A549 (cell line): ENCODE results near the gene MPRIP. TPM values are rescaled to one million over a fixed set of nuclear protein-coding genes. Genes with fewer than 3 reads are reported as not detected.

Experiments used
- ATAC-seq, 2 experiments: fragments of 200-7000 bp in 1 of 2; fragments of >200 bp in 1 of 2; cut with Nextera tagmentation in 1 of 2; cut with Tn5 transposase in 1 of 2; 3 replicates each; pipeline versions ENCODE4 v1.8.0 to v1.9.1; 2018 to 2020; ENCODE audit warnings: mild to moderate bottlenecking in 1 of 2, moderate library complexity in 1 of 2
- CTCF ChIA-PET: fragments of 300-600 bp; sonication (Branson Sonifier 250); formaldehyde crosslinking; extraction: SDS; loops from one replicate; lab custom pipeline; 2021; ENCODE audit warnings: antibody characterized with exemption, inconsistent platforms; lab: Yijun Ruan, JAX
- POLR2A ChIA-PET: fragments of 350-600 bp; formaldehyde crosslinking; extraction: SDS; loops from one replicate; lab custom pipeline; 2021; ENCODE audit warnings: antibody characterized with exemption, inconsistent platforms; lab: Yijun Ruan, JAX
- DNase-seq, 2 experiments: peaks; one replicate each; pipeline versions ENCODE4 v3.0.0 to v3.0.0-alpha.2; 2011 to 2016; ENCODE audit warnings: low read depth in 1 of 2, low spot score in 1 of 2
- FAIRE-seq: peaks from 2 replicates; lab custom pipeline; 2011; peaks lifted over from hg19 to GRCh38; lab: Jason Lieb, UNC
- H3K27ac ChIP-seq, 2 experiments: fragments of >200 bp; sonication (Bioruptor Twin); formaldehyde crosslinking; 3 replicates each; pipeline ENCODE4 v1.5.1; 2016 to 2017
- H3K4me1 ChIP-seq: fragments of >200 bp; sonication (Bioruptor Twin); formaldehyde crosslinking; 3 replicates; pipeline ENCODE4 v1.6.1; 2016
- H3K4me2 ChIP-seq: fragments of >200 bp; sonication (Bioruptor Twin); formaldehyde crosslinking; 3 replicates; pipeline ENCODE4 v1.6.1; 2016
- H3K4me3 ChIP-seq: fragments of >200 bp; sonication (Bioruptor Twin); formaldehyde crosslinking; 3 replicates; pipeline ENCODE4 v1.5.1; 2016
- H3K9me3 ChIP-seq: fragments of >200 bp; sonication (Bioruptor Twin); formaldehyde crosslinking; 3 replicates; pipeline ENCODE4 v1.6.1; 2016
- CBX2 ChIP-seq: fragments of 200-600 bp; sonication (generic); IDR thresholded peaks from 2 replicates; pipeline ENCODE4 v1.6.1; 2016; ENCODE audit warnings: low read depth, mild to moderate bottlenecking, borderline replicate concordance
- CBX8 ChIP-seq: fragments of 200-600 bp; sonication (generic); IDR thresholded peaks from 2 replicates; pipeline ENCODE4 v1.6.1; 2016
- EHMT2 ChIP-seq: fragments of 200-600 bp; sonication (generic); IDR thresholded peaks from 2 replicates; pipeline ENCODE4 v1.6.1; 2016; ENCODE audit warnings: antibody characterized with exemption, low read depth, mild to moderate bottlenecking, moderate library complexity
- ESRRA ChIP-seq: fragments of 150-350 bp; IDR thresholded peaks from 2 replicates; pipeline ENCODE4 v1.6.1; 2014; ENCODE audit warnings: mild to moderate bottlenecking, low read length, borderline replicate concordance
- HOXA7 ChIP-seq: fragments of 250-450 bp; sonication (Bioruptor Pico); IDR thresholded peaks from 2 replicates; pipeline ENCODE4 v1.5.0; 2020; ENCODE audit warnings: mild to moderate bottlenecking, moderate library complexity
- HOXB13 ChIP-seq: fragments of 250-450 bp; sonication (Bioruptor Pico); IDR thresholded peaks from 2 replicates; pipeline ENCODE4 v1.5.0; 2020; ENCODE audit warnings: low read depth, mild to moderate bottlenecking, moderate library complexity
- JUN ChIP-seq, 2 experiments: fragments of >200 bp; sonication (Bioruptor Twin); formaldehyde crosslinking; IDR thresholded peaks; 2 replicates in 1 of 2; 3 replicates in 1 of 2; pipeline ENCODE4 v1.6.1; 2016 to 2017
- MAZ ChIP-seq: fragments of 150-350 bp; IDR thresholded peaks from 2 replicates; pipeline ENCODE4 v1.6.1; 2014; ENCODE audit warnings: antibody characterized with exemption, low read depth, low read length, borderline replicate concordance
- NPAS2 ChIP-seq: fragments of 250-450 bp; sonication (Bioruptor Pico); IDR thresholded peaks from 2 replicates; pipeline ENCODE4 v1.8.0; 2022; ENCODE audit warnings: mild to moderate bottlenecking, moderate library complexity, borderline replicate concordance
- NR3C1 ChIP-seq: fragments of >200 bp; sonication (Bioruptor Twin); formaldehyde crosslinking; IDR thresholded peaks from 3 replicates; pipeline ENCODE4 v1.6.1; 2017
- POLR2A ChIP-seq: IDR thresholded peaks from 2 replicates; pipeline ENCODE4 v1.6.1; 2012; ENCODE audit warnings: mild to moderate bottlenecking, low read length
- POLR2AphosphoS2 ChIP-seq: conservative IDR thresholded peaks from 2 replicates; pipeline ENCODE4 v1.6.1; 2012; ENCODE audit warnings: low read length, improper control_type of control experiment, inconsistent platforms
- RARB ChIP-seq: fragments of 250-450 bp; sonication (Bioruptor Pico); IDR thresholded peaks from 2 replicates; pipeline ENCODE4 v1.8.0; 2021; ENCODE audit warnings: mild to moderate bottlenecking, moderate library complexity
- SREBF2 ChIP-seq: fragments of 450-650 bp; IDR thresholded peaks from 2 replicates; pipeline ENCODE4 v1.6.1; 2014; ENCODE audit warnings: mild to moderate bottlenecking, moderate library complexity
- TP53 ChIP-seq: fragments of 250-450 bp; sonication (Bioruptor Pico); IDR thresholded peaks from 2 replicates; pipeline ENCODE4 v1.5.0; 2021; ENCODE audit warnings: mild to moderate bottlenecking, moderate library complexity
- ZC3H11A ChIP-seq: fragments of 450-650 bp; IDR thresholded peaks from 2 replicates; pipeline ENCODE4 v1.6.1; 2014; ENCODE audit warnings: antibody characterized with exemption, mild to moderate bottlenecking
- ZFP36 ChIP-seq: fragments of 450-650 bp; IDR thresholded peaks from 2 replicates; pipeline ENCODE4 v1.6.1; 2014; ENCODE audit warnings: borderline replicate concordance; ENCODE audit not compliant: partially characterized antibody
- WGBS: methylation state at CpG from one replicate; pipeline ENCODE4 v1.1.6; 2017; ENCODE audit errors: missing lambda C conversion rate; 5-methylcytosine and 5-hydroxymethylcytosine counted together
- polyA plus RNA-seq, 4 experiments: library from polyadenylated mRNA; depleted of rRNA in 3 of 4; stranded (reverse); fragments of >200 nt; fragmentation: RNase III in 1 of 4; extraction: RNeasy Plus Mini Kit Qiagen cat#74134 plus additional on column Dnase treatment in 1 of 4; gene quantifications; 2 replicates in 3 of 4; 3 replicates in 1 of 4; pipeline ENCODE4 v1.2.3, GENCODE V29; 2011 to 2017
- small RNA-seq, 6 experiments: library from RNA; depleted of rRNA; stranded (forward); fragments of <200 nt; gene quantifications; one replicate each; pipeline ENCODE3, GENCODE V24; 2012
- TF ChIP-seq, protein P1 (sequence below): IDR thresholded peaks from 2 replicates; pipeline ENCODE4 v1.6.1; 2012
- TF ChIP-seq, protein P2 (sequence below): fragments of 250-450 bp; sonication (Bioruptor Pico); IDR thresholded peaks from 2 replicates; pipeline ENCODE4 v1.5.0; 2021; ENCODE audit warnings: mild to moderate bottlenecking, moderate library complexity, borderline replicate concordance
- TF ChIP-seq, protein P3 (sequence below): fragments of 200-600 bp; sonication (generic); IDR thresholded peaks from 2 replicates; pipeline ENCODE4 v1.6.1; 2016; ENCODE audit warnings: antibody characterized with exemption, mild to moderate bottlenecking, moderate library complexity

The MPRIP gene
- polyA plus RNA-seq, 2 of the 4 experiments (the other 2 are of a cell fraction), result 147 to 228 TPM

DNA sequence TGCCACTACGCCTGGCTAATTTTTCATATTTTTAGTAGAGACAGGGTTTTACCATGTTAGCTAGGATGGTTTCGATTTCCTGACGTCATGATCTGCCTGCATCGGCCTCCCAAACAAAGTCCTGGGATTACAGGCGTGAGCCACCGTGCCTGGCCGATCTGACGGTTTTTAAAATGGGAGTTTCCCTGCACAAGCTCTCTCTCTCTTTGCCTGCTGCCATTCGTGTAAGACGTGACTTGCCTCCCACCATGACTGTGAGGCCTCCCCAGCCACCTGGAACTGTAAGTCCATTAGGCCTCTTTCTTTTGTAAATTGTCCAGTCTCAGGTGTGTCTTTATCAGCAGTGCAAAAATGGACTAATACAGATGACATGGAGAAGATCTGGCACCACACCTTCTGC is 199.4 kb downstream of the MPRIP start:
- ChIA-PET CTCF (interaction anchor here (1.4 kb wide), 1 partner anchor 28 kb away, joined by 3 read pairs; no protein-coding TSS in a partner anchor), POLR2A (no interaction called here)
- Histone ChIP-seq H3K4me1 (peaks cover 6% of the 10 kb centered on the region; the same call in 1 of the 3 replicates), H3K4me3 (no peak overlapping the region), H3K27ac (no peak overlapping the region), H3K9me3 (no peaks in the 10 kb centered on the region), H3K4me2 (no peak overlapping the region)
- 87% methylated on average over 10 of the region's 10 CpGs for WGBS
- FAIRE-seq, result no peak
- TF ChIP-seq HOXA7 (no peak), NR3C1 (no peak), RARB (no peak), CBX2 (no peak), POLR2A (no peak), ZFP36 (no peak), POLR2AphosphoS2 (no peak), HOXB13 (no peak), SREBF2 (no peak), JUN (IDR thresholded peaks at IDR 0.05) (no peak), MAZ (no peak), CBX8 (no peak), ESRRA (no peak), ZC3H11A (no peak), EHMT2 (no peak), NPAS2 (CRISPR knock-in tag) (no peak)
- TF ChIP-seq, protein P1, sequence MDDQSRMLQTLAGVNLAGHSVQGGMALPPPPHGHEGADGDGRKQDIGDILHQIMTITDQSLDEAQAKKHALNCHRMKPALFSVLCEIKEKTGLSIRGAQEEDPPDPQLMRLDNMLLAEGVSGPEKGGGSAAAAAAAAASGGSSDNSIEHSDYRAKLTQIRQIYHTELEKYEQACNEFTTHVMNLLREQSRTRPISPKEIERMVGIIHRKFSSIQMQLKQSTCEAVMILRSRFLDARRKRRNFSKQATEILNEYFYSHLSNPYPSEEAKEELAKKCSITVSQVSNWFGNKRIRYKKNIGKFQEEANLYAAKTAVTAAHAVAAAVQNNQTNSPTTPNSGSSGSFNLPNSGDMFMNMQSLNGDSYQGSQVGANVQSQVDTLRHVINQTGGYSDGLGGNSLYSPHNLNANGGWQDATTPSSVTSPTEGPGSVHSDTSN, result no peak
- TF ChIP-seq, protein P2, sequence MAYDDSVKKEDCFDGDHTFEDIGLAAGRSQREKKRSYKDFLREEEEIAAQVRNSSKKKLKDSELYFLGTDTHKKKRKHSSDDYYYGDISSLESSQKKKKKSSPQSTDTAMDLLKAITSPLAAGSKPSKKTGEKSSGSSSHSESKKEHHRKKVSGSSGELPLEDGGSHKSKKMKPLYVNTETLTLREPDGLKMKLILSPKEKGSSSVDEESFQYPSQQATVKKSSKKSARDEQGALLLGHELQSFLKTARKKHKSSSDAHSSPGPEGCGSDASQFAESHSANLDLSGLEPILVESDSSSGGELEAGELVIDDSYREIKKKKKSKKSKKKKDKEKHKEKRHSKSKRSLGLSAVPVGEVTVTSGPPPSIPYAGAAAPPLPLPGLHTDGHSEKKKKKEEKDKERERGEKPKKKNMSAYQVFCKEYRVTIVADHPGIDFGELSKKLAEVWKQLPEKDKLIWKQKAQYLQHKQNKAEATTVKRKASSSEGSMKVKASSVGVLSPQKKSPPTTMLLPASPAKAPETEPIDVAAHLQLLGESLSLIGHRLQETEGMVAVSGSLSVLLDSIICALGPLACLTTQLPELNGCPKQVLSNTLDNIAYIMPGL (CRISPR knock-in tag), result no peak
- TF ChIP-seq, protein P3, sequence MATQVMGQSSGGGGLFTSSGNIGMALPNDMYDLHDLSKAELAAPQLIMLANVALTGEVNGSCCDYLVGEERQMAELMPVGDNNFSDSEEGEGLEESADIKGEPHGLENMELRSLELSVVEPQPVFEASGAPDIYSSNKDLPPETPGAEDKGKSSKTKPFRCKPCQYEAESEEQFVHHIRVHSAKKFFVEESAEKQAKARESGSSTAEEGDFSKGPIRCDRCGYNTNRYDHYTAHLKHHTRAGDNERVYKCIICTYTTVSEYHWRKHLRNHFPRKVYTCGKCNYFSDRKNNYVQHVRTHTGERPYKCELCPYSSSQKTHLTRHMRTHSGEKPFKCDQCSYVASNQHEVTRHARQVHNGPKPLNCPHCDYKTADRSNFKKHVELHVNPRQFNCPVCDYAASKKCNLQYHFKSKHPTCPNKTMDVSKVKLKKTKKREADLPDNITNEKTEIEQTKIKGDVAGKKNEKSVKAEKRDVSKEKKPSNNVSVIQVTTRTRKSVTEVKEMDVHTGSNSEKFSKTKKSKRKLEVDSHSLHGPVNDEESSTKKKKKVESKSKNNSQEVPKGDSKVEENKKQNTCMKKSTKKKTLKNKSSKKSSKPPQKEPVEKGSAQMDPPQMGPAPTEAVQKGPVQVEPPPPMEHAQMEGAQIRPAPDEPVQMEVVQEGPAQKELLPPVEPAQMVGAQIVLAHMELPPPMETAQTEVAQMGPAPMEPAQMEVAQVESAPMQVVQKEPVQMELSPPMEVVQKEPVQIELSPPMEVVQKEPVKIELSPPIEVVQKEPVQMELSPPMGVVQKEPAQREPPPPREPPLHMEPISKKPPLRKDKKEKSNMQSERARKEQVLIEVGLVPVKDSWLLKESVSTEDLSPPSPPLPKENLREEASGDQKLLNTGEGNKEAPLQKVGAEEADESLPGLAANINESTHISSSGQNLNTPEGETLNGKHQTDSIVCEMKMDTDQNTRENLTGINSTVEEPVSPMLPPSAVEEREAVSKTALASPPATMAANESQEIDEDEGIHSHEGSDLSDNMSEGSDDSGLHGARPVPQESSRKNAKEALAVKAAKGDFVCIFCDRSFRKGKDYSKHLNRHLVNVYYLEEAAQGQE, result no peak
- no peak for ATAC-seq
- DNase-seq, result no peak

DNA sequence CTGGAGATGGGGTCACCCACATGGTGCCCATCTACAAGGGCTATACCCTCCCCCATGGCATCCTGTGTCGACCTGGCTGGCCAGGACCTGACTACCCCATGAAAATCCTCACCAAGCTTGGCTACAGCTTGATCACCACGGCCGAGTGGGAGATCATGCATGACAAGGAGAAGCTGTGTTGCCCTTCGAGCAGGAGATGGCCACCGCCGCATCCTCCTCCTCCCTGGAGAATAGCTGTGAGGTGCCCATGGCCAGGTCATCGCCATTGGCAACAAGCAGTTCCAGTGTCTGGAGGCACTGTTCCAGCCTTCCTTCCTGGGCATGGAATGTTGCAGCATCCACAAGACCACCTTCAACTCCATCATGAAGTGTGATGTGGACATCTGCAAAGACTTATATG is 200.0 kb downstream of the MPRIP start:
- H3K9me3 ChIP-seq, result no peaks in the 10 kb centered on the region
- 86% methylated on average over 7 of the region's 7 CpGs for WGBS
- FAIRE-seq (no peak), ATAC-seq (no peak)
- no peak overlapping the region for H3K27ac ChIP-seq
- CTCF ChIA-PET, result interaction anchor here (1.4 kb wide), 1 partner anchor 28 kb away, joined by 3 read pairs; no protein-coding TSS in a partner anchor
- TF ChIP-seq JUN (IDR thresholded peaks at IDR 0.05) (no peak), NR3C1 (no peak), TP53 (no peak), RARB (no peak)
- TF ChIP-seq, all 56 proteins: peak for 0
- DNase-seq, result no peak
- Histone ChIP-seq H3K4me2 (no peak overlapping the region), H3K4me3 (no peak overlapping the region), H3K4me1 (peaks cover 6% of the 10 kb centered on the region; the same call in 1 of the 3 replicates)
- POLR2A ChIA-PET, result no interaction called here

Small RNAs within 50 kb of the gene (small RNA-seq; reads per million reads assigned to genes)
- 0 reads per million in 6 experiments for gene RNU6-767P

Other genes with a start within 250 kb of the MPRIP start
- not detected in 2 replicates for gene TNFRSF13B, start 70.3 kb upstream of the MPRIP start, polyA plus RNA-seq (2011; rRNA removed)
- gene TNFRSF13B, start 70.3 kb upstream of the MPRIP start, polyA plus RNA-seq (2017; fragmentation: RNase III; extraction: RNeasy Plus Mini Kit Qiagen cat#74134 plus additional on column Dnase treatment), result not detected in 3 replicates
- gene PLD6, start 163.9 kb downstream of the MPRIP start, polyA plus RNA-seq (2011; rRNA removed), result 5.4 and 5.7 TPM in 2 replicates
- 5.6 to 6.6 TPM (median 5.6 TPM) in 3 replicates for gene PLD6, start 163.9 kb downstream of the MPRIP start, polyA plus RNA-seq (2017; fragmentation: RNase III; extraction: RNeasy Plus Mini Kit Qiagen cat#74134 plus additional on column Dnase treatment)
- 14.2 and 16.1 TPM in 2 replicates for gene FLCN, start 194.7 kb downstream of the MPRIP start, polyA plus RNA-seq (2011; rRNA removed)
- gene FLCN, start 194.7 kb downstream of the MPRIP start, polyA plus RNA-seq (2017; fragmentation: RNase III; extraction: RNeasy Plus Mini Kit Qiagen cat#74134 plus additional on column Dnase treatment), result 17.3 to 25.1 TPM (median 22.1 TPM) in 3 replicates
- 204 and 209 TPM in 2 replicates for gene COPS3, start 238.8 kb downstream of the MPRIP start, polyA plus RNA-seq (2011; rRNA removed)
- 144 to 164 TPM (median 149 TPM) in 3 replicates for gene COPS3, start 238.8 kb downstream of the MPRIP start, polyA plus RNA-seq (2017; fragmentation: RNase III; extraction: RNeasy Plus Mini Kit Qiagen cat#74134 plus additional on column Dnase treatment)